Smooth muscle cell of the brain vasculature (primary cell): ENCODE data around the gene CRTC1.

Experiments
- DNase-seq: peaks from one replicate; pipeline ENCODE4 v3.0.0-alpha.2; 2012; ENCODE audit warnings: low read depth, low spot score

CRTC1 gene

GRCh38 chr19:18768046-18768771, 84.7 kb downstream of the CRTC1 start:
- no peak for DNase-seq

GRCh38 chr19:18768997-18769891, 85.8 kb downstream of the CRTC1 start:
- no peak for DNase-seq

GRCh38 chr19:18769989-18770528, 86.6 kb downstream of the CRTC1 start:
- no peak for DNase-seq

- no peak for DNase-seq
These were observed 87.3 kb downstream of the CRTC1 start for GRCh38 chr19:18770663-18771327.

DNA sequence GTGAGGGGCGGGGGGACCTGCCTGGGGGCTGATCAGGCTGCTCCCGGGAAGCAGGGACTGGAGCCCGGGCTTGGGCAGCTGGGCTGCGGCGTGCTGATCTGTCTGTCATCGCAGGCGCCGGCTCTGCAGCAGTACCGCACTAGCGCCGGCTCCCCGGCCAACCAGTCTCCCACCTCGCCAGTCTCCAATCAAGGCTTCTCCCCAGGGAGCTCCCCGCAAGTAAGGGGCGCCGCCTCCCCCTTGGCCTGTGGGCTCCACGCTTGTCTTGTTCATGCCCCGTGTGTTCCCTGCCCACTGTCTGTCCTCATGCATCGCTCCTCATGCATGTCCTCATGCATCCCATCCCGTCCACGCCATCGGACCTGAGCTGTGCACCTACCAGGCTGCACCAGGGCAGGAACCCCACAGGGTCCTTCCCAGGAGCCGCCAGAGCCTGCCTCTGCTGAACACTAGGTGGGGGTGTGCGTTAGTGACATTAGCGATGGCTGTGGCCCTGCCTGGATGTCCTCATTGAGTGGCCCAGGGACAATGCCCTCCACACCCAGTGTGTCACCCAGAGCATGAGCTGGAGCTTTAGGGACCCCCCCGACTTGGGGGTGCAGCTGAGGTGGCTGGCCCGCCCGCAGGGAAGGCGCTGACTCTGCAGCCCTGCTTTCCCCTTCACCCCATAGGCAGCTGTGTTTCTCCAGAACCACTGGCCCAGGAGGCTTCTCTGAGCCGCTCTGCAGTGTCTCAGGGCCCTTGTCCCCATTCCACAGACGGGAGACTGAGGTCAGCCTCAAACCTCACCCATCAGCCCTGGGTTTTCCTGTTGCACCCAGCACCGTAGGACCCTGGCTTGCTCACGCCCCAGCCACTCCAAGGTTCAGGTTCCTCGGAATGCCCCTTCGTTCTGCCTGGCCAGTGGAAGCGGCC, 88.1 kb downstream of the CRTC1 start:
- DNase-seq = no peak

- no peak for DNase-seq
These were observed 89.4 kb downstream of the CRTC1 start for GRCh38 chr19:18772620-18773587.

- DNase-seq = no peak
These were observed 90.2 kb downstream of the CRTC1 start for GRCh38 chr19:18773682-18774081.

GRCh38 chr19:18774107-18774506, 90.6 kb downstream of the CRTC1 start:
- no peak for DNase-seq

- DNase-seq = no peak
These were observed 91.4 kb downstream of the CRTC1 start for GRCh38 chr19:18774782-18775444.

DNA sequence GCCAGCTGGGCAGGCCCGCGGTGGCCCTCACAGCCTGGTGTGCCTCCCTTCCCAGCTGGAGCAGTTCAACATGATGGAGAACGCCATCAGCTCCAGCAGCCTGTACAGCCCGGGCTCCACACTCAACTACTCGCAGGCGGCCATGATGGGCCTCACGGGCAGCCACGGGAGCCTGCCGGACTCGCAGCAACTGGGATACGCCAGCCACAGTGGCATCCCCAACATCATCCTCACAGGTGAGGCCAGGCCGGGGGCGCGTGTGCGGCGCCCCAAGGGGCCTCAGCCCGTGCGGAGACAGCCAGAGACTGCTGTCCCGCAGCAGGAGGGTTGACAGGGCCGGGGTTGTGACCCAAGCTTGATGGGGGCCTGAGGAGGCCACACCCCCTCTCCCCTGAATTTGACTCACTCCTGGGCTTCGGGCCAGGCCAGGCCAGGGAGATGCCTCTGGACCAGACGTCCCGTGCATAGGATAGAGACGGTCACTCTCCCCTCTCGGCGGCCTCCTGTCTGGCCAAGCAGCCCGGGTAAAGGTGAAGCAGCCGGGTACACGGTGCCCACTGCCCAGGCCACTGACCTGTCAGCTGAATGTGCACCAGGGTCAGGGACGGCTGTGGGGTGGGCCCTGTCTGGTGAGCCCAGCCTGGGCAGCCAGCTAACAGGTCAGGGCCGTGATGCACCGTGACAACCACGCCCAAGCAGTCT, 92.3 kb downstream of the CRTC1 start:
- DNase-seq = no peak

DNA sequence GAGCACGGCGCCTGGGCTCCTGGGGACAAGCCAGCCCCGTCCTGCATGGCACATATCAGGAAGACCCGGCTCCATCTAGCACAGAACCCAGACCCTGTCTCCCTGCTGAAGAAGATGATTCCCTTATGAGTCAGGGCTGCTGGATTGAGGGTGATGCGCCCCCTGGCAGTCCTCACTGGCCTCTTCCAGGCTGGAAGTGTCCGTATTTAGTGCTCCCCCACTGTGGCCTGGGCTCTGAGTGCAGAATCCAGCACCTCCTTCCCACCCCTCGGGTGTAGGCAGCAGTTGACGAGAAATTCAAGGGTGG, 92.8 kb downstream of the CRTC1 start:
- DNase-seq = no peak

GRCh38 chr19:18776736-18777135, 93.3 kb downstream of the CRTC1 start:
- no peak for DNase-seq

DNA sequence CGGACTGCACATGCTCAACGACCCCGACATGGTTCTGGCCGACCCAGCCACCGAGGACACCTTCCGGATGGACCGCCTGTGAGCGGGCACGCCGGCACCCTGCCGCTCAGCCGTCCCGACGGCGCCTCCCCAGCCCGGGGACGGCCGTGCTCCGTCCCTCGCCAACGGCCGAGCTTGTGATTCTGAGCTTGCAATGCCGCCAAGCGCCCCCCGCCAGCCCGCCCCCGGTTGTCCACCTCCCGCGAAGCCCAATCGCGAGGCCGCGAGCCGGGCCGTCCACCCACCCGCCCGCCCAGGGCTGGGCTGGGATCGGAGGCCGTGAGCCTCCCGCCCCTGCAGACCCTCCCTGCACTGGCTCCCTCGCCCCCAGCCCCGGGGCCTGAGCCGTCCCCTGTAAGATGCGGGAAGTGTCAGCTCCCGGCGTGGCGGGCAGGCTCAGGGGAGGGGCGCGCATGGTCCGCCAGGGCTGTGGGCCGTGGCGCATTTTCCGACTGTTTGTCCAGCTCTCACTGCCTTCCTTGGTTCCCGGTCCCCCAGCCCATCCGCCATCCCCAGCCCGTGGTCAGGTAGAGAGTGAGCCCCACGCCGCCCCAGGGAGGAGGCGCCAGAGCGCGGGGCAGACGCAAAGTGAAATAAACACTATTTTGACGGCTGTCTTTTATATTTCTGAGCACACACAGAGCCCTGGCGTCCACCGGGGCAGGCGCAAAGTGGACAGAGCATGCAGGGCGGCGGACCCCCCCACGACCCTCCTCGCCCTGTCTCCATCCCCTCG, 94.0 kb downstream of the CRTC1 start:
- DNase-seq = no peak

DNA sequence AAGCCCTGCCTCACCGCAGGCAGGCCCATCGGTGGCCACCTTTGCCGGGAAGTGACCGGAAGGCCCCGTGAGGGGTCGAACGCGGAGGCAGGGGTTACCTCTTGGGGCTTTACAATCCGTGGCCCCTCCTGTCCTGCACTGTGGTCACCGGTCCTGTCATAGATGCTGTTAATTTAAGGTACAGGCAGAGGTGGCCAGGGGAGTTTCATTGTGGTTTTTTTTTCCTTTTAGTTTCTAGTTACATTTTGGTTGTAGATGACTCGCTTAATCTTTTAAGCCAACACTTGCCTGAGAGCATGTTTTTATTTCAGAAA, 94.6 kb downstream of the CRTC1 start:
- no peak for DNase-seq

GRCh38 chr19:18778826-18779495, 95.5 kb downstream of the CRTC1 start:
- no peak for DNase-seq

DNA sequence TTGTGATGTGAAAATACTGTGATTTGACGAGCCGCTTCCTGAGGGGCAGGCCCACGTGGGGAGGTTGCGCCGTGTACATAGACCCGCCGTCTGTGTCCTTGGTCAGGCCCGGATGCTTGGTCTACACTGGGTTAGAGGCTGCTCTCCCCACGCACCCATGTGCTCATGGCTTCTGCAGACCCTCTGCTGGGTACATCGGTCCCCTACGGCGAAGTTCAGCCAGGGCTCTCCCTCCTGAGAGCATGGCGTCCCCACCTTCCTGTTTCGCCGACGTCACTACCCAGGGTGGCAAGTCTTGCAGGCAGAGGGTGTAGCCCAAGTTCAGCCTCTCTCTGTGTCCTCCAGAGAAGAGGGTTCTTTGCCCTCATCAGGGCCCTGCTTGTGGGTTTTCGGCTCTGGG, 96.6 kb downstream of the CRTC1 start:
- DNase-seq = no peak

- no peak for DNase-seq
These were observed 97.2 kb downstream of the CRTC1 start for GRCh38 chr19:18780631-18781030.
